Occipital lobe (tissue), 2 donors: ENCODE data around the gene LRRC4C. TPM values are rescaled to one million over a fixed set of nuclear protein-coding genes. Genes with fewer than 3 reads are reported as not detected.
A peak's percentile ranks its signal among the peaks of the same experiment; 100 is the strongest.

Experiments
- DNase-seq: peaks from one replicate; lab custom pipeline; 2025; lab: John Stamatoyannopoulos, UW
- total RNA-seq: library from RNA; depleted of rRNA; stranded (reverse); fragments of >200 nt; gene quantifications from one replicate; pipeline ENCODE4 v1.2.3, GENCODE V29; 2014

The LRRC4C gene
- total RNA-seq, 1 donor from 2014 or later = 90.6 TPM

GRCh38 chr11:41328324-41328723 lies 131.1 kb downstream of the LRRC4C start:
- DNase-seq = no peak

GRCh38 chr11:41323446-41323845 lies 136.0 kb downstream of the LRRC4C start:
- no peak for DNase-seq

GRCh38 chr11:41320653-41321052 lies 138.8 kb downstream of the LRRC4C start:
- DNase-seq = no peak

- no peak for DNase-seq
Measured at GRCh38 chr11:41320238-41320637, 139.2 kb downstream of the LRRC4C start.

GRCh38 chr11:41319434-41319833 lies 140.0 kb downstream of the LRRC4C start:
- DNase-seq = no peak

- DNase-seq = no peak
Measured at GRCh38 chr11:41316751-41317150, 142.7 kb downstream of the LRRC4C start.

GRCh38 chr11:41313226-41313625 lies 146.2 kb downstream of the LRRC4C start:
- DNase-seq = no peak

- no peak for DNase-seq
Measured at GRCh38 chr11:41309716-41310115, 149.7 kb downstream of the LRRC4C start.

- DNase-seq = no peak
Measured at GRCh38 chr11:41309111-41309522, 150.3 kb downstream of the LRRC4C start.

- no peak for DNase-seq
Measured at GRCh38 chr11:41308286-41308685, 151.2 kb downstream of the LRRC4C start.

- no peak for DNase-seq
Measured at GRCh38 chr11:41307296-41308080, 152.0 kb downstream of the LRRC4C start.

GRCh38 chr11:41306431-41306830 lies 153.0 kb downstream of the LRRC4C start:
- DNase-seq = no peak

- DNase-seq = no peak
Measured at GRCh38 chr11:41301023-41301422, 158.4 kb downstream of the LRRC4C start.

- DNase-seq = no peak
Measured at GRCh38 chr11:41289408-41289807, 170.0 kb downstream of the LRRC4C start.

- no peak for DNase-seq
Measured at GRCh38 chr11:41286751-41287150, 172.7 kb downstream of the LRRC4C start.

GRCh38 chr11:41284354-41284753 lies 175.1 kb downstream of the LRRC4C start:
- DNase-seq = no peak

GRCh38 chr11:41283191-41283930 lies 176.1 kb downstream of the LRRC4C start:
- DNase-seq = no peak

GRCh38 chr11:41282395-41282794 lies 177.1 kb downstream of the LRRC4C start:
- DNase-seq = peak; percentile 4

- peak; percentile 6 for DNase-seq
Measured at GRCh38 chr11:41281131-41281742, 178.2 kb downstream of the LRRC4C start.

GRCh38 chr11:41274831-41275230 lies 184.6 kb downstream of the LRRC4C start:
- DNase-seq = no peak

- DNase-seq = no peak
Measured at GRCh38 chr11:41273908-41274307, 185.5 kb downstream of the LRRC4C start.

GRCh38 chr11:41267451-41267850 lies 192.0 kb downstream of the LRRC4C start:
- DNase-seq = no peak
